Measurements from ENCODE around the gene ARHGEF5. TPM values are rescaled to one million over a fixed set of nuclear protein-coding genes. Genes with fewer than 3 reads are reported as not detected.
"Not testable (repeated sequence)": the region's sequence is repeated elsewhere in the genome, so short reads cannot be mapped to it uniquely, and the experiment has no call there.

ARHGEF5 gene
- total RNA-seq, 4 donors from 2014 or later = 49.6 to 112 (median 64.3) TPM

DNA sequence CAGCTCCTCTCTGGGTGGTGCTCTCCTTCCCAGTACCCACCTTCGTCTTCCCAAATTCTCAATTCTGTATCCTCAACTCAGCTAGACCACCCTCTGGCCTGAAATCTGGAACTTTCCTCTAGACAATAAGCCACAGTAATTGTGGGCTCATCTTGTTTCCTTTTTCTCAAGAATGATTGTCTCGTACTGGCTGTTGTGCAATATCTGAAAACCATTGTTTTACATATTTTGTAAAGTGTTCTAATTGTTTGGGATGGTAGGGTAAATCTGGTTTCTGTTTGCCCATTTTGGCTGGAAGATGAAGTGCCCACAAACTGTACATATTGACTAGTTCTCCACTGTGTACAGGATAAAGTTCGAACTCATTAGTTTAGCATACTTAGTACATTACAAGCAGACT, 59.6 kb downstream of the ARHGEF5 start:
- H3K4me1 ChIP-seq = peaks cover 0 to 5% (median 0%) of the 10 kb centered on the region in 4 donors
- intact Hi-C loops (cut with DNase I; ENCODE audit: low total_unique reads) = loop anchor here (1.0 to 2.0 kb wide), 2 partner anchors 10 to 36 kb away; no protein-coding TSS in a partner anchor

DNA sequence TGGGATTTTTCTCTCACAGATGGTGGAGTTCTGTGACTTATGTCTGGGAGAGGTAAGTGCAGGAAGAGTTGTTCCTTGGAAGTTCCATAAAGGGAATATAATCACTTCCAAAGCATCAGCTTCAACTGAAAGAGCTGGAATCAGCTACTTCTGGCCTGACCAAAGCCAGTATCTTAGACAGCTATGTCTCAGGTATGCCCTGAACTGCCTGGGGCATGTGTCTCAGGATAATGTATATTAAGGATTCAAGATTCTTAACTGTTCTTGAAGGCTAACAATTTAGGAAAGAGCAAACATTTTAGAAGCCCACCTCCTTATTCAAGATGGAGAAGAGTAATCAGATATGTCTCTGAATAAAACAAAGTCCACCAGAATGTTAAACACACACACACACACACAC, 60.7 kb downstream of the ARHGEF5 start:
- intact Hi-C loops (cut with DNase I; ENCODE audit: low total_unique reads) (loop anchor here (1.0 to 2.0 kb wide), 2 partner anchors 11 to 35 kb away; no protein-coding TSS in a partner anchor), in situ Hi-C loops (cut with MboI; ENCODE audit: low pct_ligation_motif_present in 1 of 4, low pct_unique_long_range_greater_than_20kb in 1 of 4, low sequenced_read_pairs in 3 of 4) (no loop called here)
- Histone ChIP-seq H3K27ac (no peak overlapping the region), H3K27me3 (no peaks in the 10 kb centered on the region), H3K9me3 (no peaks in the 10 kb centered on the region), H3K4me3 (no peak overlapping the region), H3K4me1 (peaks cover 0 to 5% (median 0%) of the 10 kb centered on the region in 4 donors), H3K36me3 (no peaks in the 10 kb centered on the region)
- TF ChIP-seq, protein P1, sequence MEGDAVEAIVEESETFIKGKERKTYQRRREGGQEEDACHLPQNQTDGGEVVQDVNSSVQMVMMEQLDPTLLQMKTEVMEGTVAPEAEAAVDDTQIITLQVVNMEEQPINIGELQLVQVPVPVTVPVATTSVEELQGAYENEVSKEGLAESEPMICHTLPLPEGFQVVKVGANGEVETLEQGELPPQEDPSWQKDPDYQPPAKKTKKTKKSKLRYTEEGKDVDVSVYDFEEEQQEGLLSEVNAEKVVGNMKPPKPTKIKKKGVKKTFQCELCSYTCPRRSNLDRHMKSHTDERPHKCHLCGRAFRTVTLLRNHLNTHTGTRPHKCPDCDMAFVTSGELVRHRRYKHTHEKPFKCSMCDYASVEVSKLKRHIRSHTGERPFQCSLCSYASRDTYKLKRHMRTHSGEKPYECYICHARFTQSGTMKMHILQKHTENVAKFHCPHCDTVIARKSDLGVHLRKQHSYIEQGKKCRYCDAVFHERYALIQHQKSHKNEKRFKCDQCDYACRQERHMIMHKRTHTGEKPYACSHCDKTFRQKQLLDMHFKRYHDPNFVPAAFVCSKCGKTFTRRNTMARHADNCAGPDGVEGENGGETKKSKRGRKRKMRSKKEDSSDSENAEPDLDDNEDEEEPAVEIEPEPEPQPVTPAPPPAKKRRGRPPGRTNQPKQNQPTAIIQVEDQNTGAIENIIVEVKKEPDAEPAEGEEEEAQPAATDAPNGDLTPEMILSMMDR (IDR thresholded peaks at IDR 0.05) = no peak
- TF ChIP-seq POLR2AphosphoS5 (IDR thresholded peaks at IDR 0.05) (no peak), EP300 (IDR thresholded peaks at IDR 0.05; ENCODE audit: low read depth) (no peak), POLR2A (IDR thresholded peaks at IDR 0.05) (no peak)
- no peak for DNase-seq

More for the DNA sequence above, 59.6 kb downstream of the ARHGEF5 start:
- no peak for TF ChIP-seq POLR2AphosphoS5 (IDR thresholded peaks at IDR 0.05)
- H3K27ac ChIP-seq = no peak overlapping the region
- no peaks in the 10 kb centered on the region for H3K36me3 ChIP-seq
- no peaks in the 10 kb centered on the region for H3K27me3 ChIP-seq
- 63 to 83% methylated on average over 3 of the region's 3 CpGs for WGBS, 2 donors (ENCODE audit: low coverage in 1 of 2)
- no peak overlapping the region for H3K4me3 ChIP-seq
- in situ Hi-C loops (cut with MboI; ENCODE audit: low pct_ligation_motif_present in 1 of 4, low pct_unique_long_range_greater_than_20kb in 1 of 4, low sequenced_read_pairs in 3 of 4) = no loop called here
- H3K9me3 ChIP-seq = no peaks in the 10 kb centered on the region
- DNase-seq = no peak

DNA sequence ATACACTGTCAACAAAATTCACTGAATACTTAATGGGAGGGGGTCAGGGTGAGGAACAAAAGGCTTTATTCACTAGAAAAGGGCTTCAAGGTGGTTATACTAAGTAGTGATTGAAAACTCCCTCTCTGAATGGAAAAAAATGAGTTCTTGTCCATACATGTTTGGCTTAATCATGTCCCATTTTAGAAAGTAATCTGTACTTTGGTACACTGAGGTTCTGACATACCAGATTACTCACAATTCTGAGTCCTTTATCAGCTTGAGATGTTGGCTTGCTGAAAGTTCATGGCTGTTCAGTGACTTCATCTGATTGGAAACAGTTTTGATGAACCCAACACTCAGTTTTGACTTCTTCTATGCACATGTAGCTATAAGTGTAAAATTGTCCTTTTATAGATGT, 61.1 kb downstream of the ARHGEF5 start:
- intact Hi-C loops (cut with DNase I; ENCODE audit: low total_unique reads) = no loop called here
- no peaks in the 10 kb centered on the region for H3K9me3 ChIP-seq
- in situ Hi-C loops (cut with MboI; ENCODE audit: low pct_ligation_motif_present in 1 of 4, low pct_unique_long_range_greater_than_20kb in 1 of 4, low sequenced_read_pairs in 3 of 4) = no loop called here
- H3K36me3 ChIP-seq = no peaks in the 10 kb centered on the region
- DNase-seq = no peak
- no peak overlapping the region for H3K27ac ChIP-seq
- no peak overlapping the region for H3K4me3 ChIP-seq
- TF ChIP-seq EP300 (IDR thresholded peaks at IDR 0.05; ENCODE audit: low read depth) = no peak
- TF ChIP-seq POLR2A (IDR thresholded peaks at IDR 0.05) = no peak
- TF ChIP-seq POLR2AphosphoS5 (IDR thresholded peaks at IDR 0.05) = no peak
- TF ChIP-seq, protein P1 (IDR thresholded peaks at IDR 0.05) = no peak
- no peaks in the 10 kb centered on the region for H3K27me3 ChIP-seq
- peaks cover 0 to 5% (median 0%) of the 10 kb centered on the region in 4 donors for H3K4me1 ChIP-seq

DNA sequence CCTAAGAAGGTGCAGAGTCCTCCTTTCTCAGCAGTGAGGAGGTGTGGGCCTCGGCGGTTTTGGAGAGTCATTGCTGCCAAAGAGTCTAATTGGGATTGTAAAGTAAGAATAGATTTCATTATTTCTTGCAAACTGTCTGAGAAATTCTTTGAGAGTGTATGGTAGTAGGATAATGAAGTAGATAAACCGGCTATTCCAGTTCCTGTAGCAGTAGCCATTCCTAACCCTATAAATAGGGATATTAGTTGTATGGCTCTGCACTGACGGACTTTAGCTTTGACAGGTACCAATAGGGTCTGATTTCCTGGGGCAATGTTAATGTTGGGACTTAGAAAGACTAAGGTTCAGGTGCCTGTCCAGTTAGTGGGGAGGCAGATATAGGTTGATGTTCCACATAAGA, 63.7 kb downstream of the ARHGEF5 start:
- H3K27ac ChIP-seq = peak overlapping the region in 3 of 4 donors; percentile 19 to 50 (median 43)
- in situ Hi-C loops (cut with MboI; ENCODE audit: low pct_ligation_motif_present in 1 of 4, low pct_unique_long_range_greater_than_20kb in 1 of 4, low sequenced_read_pairs in 3 of 4); H3K9me3 ChIP-seq; intact Hi-C loops (cut with DNase I; ENCODE audit: low total_unique reads); H3K4me1 ChIP-seq; H3K36me3 ChIP-seq; H3K27me3 ChIP-seq; H3K4me3 ChIP-seq: not testable (repeated sequence)
- DNase-seq = peak; percentile 27
- WGBS, 2 donors (ENCODE audit: low coverage in 1 of 2) = 55 to 83% methylated on average over 2 to 4 of the region's 4 CpGs

DNA sequence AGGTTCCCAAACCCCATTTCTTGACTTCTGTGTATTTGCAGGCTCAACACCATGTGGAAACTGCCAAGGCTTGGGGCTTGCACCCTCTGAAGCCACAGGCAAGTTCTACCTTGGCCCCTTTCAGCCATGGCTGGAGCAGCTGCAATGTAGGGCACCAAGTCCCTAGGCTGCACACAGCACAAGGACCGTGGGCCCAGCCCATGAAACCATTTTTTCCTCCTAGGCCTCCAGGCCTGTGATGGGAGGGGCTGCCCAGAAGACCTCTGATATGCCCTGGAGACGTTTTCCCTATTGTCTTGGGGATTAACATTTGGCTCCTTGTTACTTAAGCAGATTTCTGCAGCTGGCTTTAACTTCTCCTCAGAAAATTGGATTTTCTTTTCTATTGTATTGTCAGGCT, 72.3 kb downstream of the ARHGEF5 start:
- H3K36me3 ChIP-seq; H3K4me3 ChIP-seq; H3K4me1 ChIP-seq; DNase-seq; H3K27ac ChIP-seq; in situ Hi-C loops (cut with MboI; ENCODE audit: low pct_ligation_motif_present in 1 of 4, low pct_unique_long_range_greater_than_20kb in 1 of 4, low sequenced_read_pairs in 3 of 4); H3K9me3 ChIP-seq; intact Hi-C loops (cut with DNase I; ENCODE audit: low total_unique reads); H3K27me3 ChIP-seq: not testable (repeated sequence)
- 0 to 55% methylated on average over 1 to 2 of the region's 2 CpGs for WGBS, 2 donors (ENCODE audit: low coverage in 1 of 2)

DNA sequence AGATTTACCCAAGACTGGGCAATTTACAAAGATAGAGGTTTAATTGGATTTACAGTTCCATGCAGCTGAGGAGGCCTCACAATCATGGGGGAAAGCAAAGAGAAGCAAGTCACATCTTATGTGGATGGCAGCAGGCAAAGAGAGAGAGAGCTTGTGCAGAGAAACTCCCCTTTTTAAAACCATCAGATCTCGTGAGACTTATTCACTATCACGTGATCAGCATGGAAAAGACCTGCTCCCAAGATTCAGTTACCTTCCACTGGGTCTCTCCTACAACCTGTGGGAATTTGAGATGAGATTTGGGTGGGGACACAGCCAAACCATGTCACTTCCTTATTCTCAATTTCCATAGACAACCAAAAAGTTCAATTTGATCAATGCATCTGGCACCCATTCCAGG, 73.2 kb downstream of the ARHGEF5 start:
- H3K36me3 ChIP-seq = no peaks in the 10 kb centered on the region
- no peak overlapping the region for H3K4me3 ChIP-seq
- peaks cover 7% of the 10 kb centered on the region in 2 donors for H3K9me3 ChIP-seq
- intact Hi-C loops (cut with DNase I; ENCODE audit: low total_unique reads) = no loop called here
- H3K27me3 ChIP-seq = no peaks in the 10 kb centered on the region
- no peak for DNase-seq
- H3K27ac ChIP-seq = no peak overlapping the region
- in situ Hi-C loops (cut with MboI; ENCODE audit: low pct_ligation_motif_present in 1 of 4, low pct_unique_long_range_greater_than_20kb in 1 of 4, low sequenced_read_pairs in 3 of 4) = no loop called here
- TF ChIP-seq POLR2A (IDR thresholded peaks at IDR 0.05) (no peak), EP300 (IDR thresholded peaks at IDR 0.05; ENCODE audit: low read depth) (no peak), POLR2AphosphoS5 (IDR thresholded peaks at IDR 0.05) (no peak)
- TF ChIP-seq, protein P1 (IDR thresholded peaks at IDR 0.05) = no peak
- H3K4me1 ChIP-seq = no peaks in the 10 kb centered on the region
- WGBS, 2 donors (ENCODE audit: low coverage in 1 of 2) = 86% methylated on average over 2 of the region's 2 CpGs; no CpG with 5 or more reads in 1 of the 2 donors
